PFSK-1 (cell line): ENCODE results near the gene IGF2BP2.

Source experiments
- POLR2AphosphoS5 ChIP-seq: IDR thresholded peaks from 2 replicates; pipeline ENCODE4 v1.6.1; 2012; ENCODE audit warnings: low read depth, mild to moderate bottlenecking, control low read depth, low read length, moderate library complexity
- SIN3A ChIP-seq: IDR thresholded peaks from 2 replicates; pipeline ENCODE4 v1.6.1; 2012; ENCODE audit warnings: mild to moderate bottlenecking, low read length, moderate library complexity, borderline replicate concordance; ENCODE audit not compliant: insufficient read depth
- TAF1 ChIP-seq: IDR thresholded peaks from 2 replicates; pipeline ENCODE4 v1.6.1; 2012; ENCODE audit warnings: low read length, control low read depth, borderline replicate concordance; ENCODE audit not compliant: insufficient read depth

GRCh38 chr3:185865247-185865646 is 40.4 kb upstream of the IGF2BP2 start:
- no peak for TF ChIP-seq POLR2AphosphoS5
- TF ChIP-seq SIN3A = no peak
- TF ChIP-seq TAF1 = no peak
